HL-60 (cell line): Measurements from ENCODE around the gene OTOS.

Source experiments
- GABPA ChIP-seq: IDR thresholded peaks from 2 replicates; pipeline ENCODE4 v1.6.1; 2012; ENCODE audit warnings: low read depth
- POLR2AphosphoS5 ChIP-seq: IDR thresholded peaks from 2 replicates; pipeline ENCODE4 v1.6.1; 2012; ENCODE audit warnings: low read depth
- SPI1 ChIP-seq: IDR thresholded peaks from 2 replicates; pipeline ENCODE4 v1.6.1; 2012; ENCODE audit warnings: low read depth, mild to moderate bottlenecking, borderline replicate concordance
- TF ChIP-seq, protein P1 (sequence below): IDR thresholded peaks from one replicate; pipeline ENCODE4 v1.5.1; 2011; ENCODE audit warnings: low read length, control low read depth, inconsistent platforms; ENCODE audit not compliant: insufficient read depth
- TF ChIP-seq, protein P2 (sequence below): IDR thresholded peaks from 2 replicates; pipeline ENCODE4 v1.6.1; 2012; ENCODE audit warnings: low read depth; ENCODE audit not compliant: insufficient replicate concordance

DNA sequence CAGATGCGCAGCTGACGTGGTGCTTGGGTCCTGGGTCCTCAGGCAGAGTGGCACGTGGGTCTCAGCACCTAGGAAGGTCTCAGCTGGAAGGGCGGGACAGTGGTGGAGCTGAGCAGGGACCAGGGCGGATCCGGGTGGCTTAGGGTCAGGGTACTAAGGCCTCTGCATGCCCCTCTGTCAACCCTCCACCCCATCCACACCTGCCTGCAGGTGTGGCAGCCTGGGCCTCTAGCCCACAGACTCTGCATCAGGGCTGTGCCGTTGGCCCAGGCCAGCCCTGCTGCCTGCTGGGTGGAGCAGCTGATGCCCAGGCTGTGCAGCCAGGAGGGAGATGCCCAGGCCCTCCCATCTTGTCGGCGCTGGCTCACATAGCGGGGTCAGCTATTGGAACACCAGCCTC lies 24.6 kb upstream of the OTOS start:
- TF ChIP-seq, protein P1, sequence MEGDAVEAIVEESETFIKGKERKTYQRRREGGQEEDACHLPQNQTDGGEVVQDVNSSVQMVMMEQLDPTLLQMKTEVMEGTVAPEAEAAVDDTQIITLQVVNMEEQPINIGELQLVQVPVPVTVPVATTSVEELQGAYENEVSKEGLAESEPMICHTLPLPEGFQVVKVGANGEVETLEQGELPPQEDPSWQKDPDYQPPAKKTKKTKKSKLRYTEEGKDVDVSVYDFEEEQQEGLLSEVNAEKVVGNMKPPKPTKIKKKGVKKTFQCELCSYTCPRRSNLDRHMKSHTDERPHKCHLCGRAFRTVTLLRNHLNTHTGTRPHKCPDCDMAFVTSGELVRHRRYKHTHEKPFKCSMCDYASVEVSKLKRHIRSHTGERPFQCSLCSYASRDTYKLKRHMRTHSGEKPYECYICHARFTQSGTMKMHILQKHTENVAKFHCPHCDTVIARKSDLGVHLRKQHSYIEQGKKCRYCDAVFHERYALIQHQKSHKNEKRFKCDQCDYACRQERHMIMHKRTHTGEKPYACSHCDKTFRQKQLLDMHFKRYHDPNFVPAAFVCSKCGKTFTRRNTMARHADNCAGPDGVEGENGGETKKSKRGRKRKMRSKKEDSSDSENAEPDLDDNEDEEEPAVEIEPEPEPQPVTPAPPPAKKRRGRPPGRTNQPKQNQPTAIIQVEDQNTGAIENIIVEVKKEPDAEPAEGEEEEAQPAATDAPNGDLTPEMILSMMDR = no peak
- TF ChIP-seq GABPA (no peak), POLR2AphosphoS5 (no peak), SPI1 (no peak)
- TF ChIP-seq, protein P2, sequence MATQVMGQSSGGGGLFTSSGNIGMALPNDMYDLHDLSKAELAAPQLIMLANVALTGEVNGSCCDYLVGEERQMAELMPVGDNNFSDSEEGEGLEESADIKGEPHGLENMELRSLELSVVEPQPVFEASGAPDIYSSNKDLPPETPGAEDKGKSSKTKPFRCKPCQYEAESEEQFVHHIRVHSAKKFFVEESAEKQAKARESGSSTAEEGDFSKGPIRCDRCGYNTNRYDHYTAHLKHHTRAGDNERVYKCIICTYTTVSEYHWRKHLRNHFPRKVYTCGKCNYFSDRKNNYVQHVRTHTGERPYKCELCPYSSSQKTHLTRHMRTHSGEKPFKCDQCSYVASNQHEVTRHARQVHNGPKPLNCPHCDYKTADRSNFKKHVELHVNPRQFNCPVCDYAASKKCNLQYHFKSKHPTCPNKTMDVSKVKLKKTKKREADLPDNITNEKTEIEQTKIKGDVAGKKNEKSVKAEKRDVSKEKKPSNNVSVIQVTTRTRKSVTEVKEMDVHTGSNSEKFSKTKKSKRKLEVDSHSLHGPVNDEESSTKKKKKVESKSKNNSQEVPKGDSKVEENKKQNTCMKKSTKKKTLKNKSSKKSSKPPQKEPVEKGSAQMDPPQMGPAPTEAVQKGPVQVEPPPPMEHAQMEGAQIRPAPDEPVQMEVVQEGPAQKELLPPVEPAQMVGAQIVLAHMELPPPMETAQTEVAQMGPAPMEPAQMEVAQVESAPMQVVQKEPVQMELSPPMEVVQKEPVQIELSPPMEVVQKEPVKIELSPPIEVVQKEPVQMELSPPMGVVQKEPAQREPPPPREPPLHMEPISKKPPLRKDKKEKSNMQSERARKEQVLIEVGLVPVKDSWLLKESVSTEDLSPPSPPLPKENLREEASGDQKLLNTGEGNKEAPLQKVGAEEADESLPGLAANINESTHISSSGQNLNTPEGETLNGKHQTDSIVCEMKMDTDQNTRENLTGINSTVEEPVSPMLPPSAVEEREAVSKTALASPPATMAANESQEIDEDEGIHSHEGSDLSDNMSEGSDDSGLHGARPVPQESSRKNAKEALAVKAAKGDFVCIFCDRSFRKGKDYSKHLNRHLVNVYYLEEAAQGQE = no peak
